Measurements from ENCODE around the gene UBE2B. TPM values are rescaled to one million over a fixed set of nuclear protein-coding genes. Genes with fewer than 3 reads are reported as not detected.
"Not testable (repeated sequence)": the region's sequence is repeated elsewhere in the genome, so short reads cannot be mapped to it uniquely, and the experiment has no call there.

The UBE2B gene
- total RNA-seq (2014; rRNA removed; shearing (Covaris generic)), result 36.0 and 43.8 TPM in 2 replicates

GRCh38 chr5:134370871-134371833 lies at the start of gene UBE2B:
Gene UBE2B (plus strand): TSS chr5:134371569. CDS start chr5:134371596, 27 bp downstream.
- peak; percentile 100 for DNase-seq (ENCODE audit: low spot score)

- no peak for DNase-seq (ENCODE audit: low spot score)
Measured at GRCh38 chr5:134327327-134327726, 44.0 kb upstream of the UBE2B start.

- DNase-seq (ENCODE audit: low spot score), result no peak
Measured at GRCh38 chr5:134328619-134329018, 42.8 kb upstream of the UBE2B start.

GRCh38 chr5:134336833-134337232 lies 34.5 kb upstream of the UBE2B start:
- DNase-seq (ENCODE audit: low spot score), result not testable (repeated sequence)

- DNase-seq (ENCODE audit: low spot score), result not testable (repeated sequence)
Measured at GRCh38 chr5:134343500-134343899, 27.9 kb upstream of the UBE2B start.

- DNase-seq (ENCODE audit: low spot score), result not testable (repeated sequence)
Measured at GRCh38 chr5:134345476-134345875, 25.9 kb upstream of the UBE2B start.

- DNase-seq (ENCODE audit: low spot score), result no peak
Measured at GRCh38 chr5:134345996-134346395, 25.4 kb upstream of the UBE2B start.

- DNase-seq (ENCODE audit: low spot score), result no peak
Measured at GRCh38 chr5:134349463-134349862, 21.9 kb upstream of the UBE2B start.

GRCh38 chr5:134355681-134356080 lies 15.7 kb upstream of the UBE2B start:
- DNase-seq (ENCODE audit: low spot score), result no peak

- DNase-seq (ENCODE audit: low spot score), result no peak
Measured at GRCh38 chr5:134365604-134366003, 5.8 kb upstream of the UBE2B start.

- DNase-seq (ENCODE audit: low spot score), result no peak
Measured at GRCh38 chr5:134370311-134370870, 978 bp upstream of the UBE2B start.

GRCh38 chr5:134371834-134372340 lies 518 bp downstream of the UBE2B start:
- peak; percentile 23 for DNase-seq (ENCODE audit: low spot score)

- DNase-seq (ENCODE audit: low spot score), result not testable (repeated sequence)
Measured at GRCh38 chr5:134373633-134374032, 2.3 kb downstream of the UBE2B start.

GRCh38 chr5:134374232-134374631 lies 2.9 kb downstream of the UBE2B start:
- DNase-seq (ENCODE audit: low spot score), result no peak

GRCh38 chr5:134380346-134380745 lies 9.0 kb downstream of the UBE2B start:
- no peak for DNase-seq (ENCODE audit: low spot score)

- not testable (repeated sequence) for DNase-seq (ENCODE audit: low spot score)
Measured at GRCh38 chr5:134382204-134382603, 10.8 kb downstream of the UBE2B start.

- no peak for DNase-seq (ENCODE audit: low spot score)
Measured at GRCh38 chr5:134383980-134384697, 12.8 kb downstream of the UBE2B start.

GRCh38 chr5:134387443-134387842 lies 16.1 kb downstream of the UBE2B start:
- no peak for DNase-seq (ENCODE audit: low spot score)

GRCh38 chr5:134392301-134392700 lies 20.9 kb downstream of the UBE2B start:
- no peak for DNase-seq (ENCODE audit: low spot score)

- DNase-seq (ENCODE audit: low spot score), result no peak
Measured at GRCh38 chr5:134394932-134395331, 23.6 kb downstream of the UBE2B start.

- DNase-seq (ENCODE audit: low spot score), result no peak
Measured at GRCh38 chr5:134396274-134396673, 24.9 kb downstream of the UBE2B start.

GRCh38 chr5:134397196-134397595 lies 25.8 kb downstream of the UBE2B start:
- DNase-seq (ENCODE audit: low spot score), result no peak
